PC-9 (cell line): ENCODE measurements around the gene ADTRP. TPM values are rescaled to one million over a fixed set of nuclear protein-coding genes. Genes with fewer than 3 reads are reported as not detected.

ENCODE experiments used
- BruUV-seq: library from RNA; stranded (reverse); fragments of 400-500 nt; replicated peaks from 2 replicates; lab custom pipeline; 2021; lab: Mats Ljungman, UMichigan
- CTCF ChIA-PET: fragments of 300-600 bp; sonication (Branson Sonifier 250); formaldehyde crosslinking; loops from one replicate; lab custom pipeline; 2022; ENCODE audit warnings: antibody characterized with exemption; lab: Charles Lee
- POLR2A ChIA-PET: fragments of 300-600 bp; sonication (Branson Sonifier 250); formaldehyde crosslinking; loops from one replicate; lab custom pipeline; 2022; ENCODE audit warnings: antibody characterized with exemption; ENCODE audit not compliant: unreplicated experiment; lab: Charles Lee
- DNase-seq, 2 experiments: peaks; one replicate each; pipeline versions ENCODE4 v3.0.0 to v3.0.0-alpha.2; 2015 to 2022; ENCODE audit warnings: mixed read lengths in 1 of 2
- H2AFZ ChIP-seq: fragments of 200-600 bp; sonication (generic); 2 replicates; pipeline ENCODE4 v1.8.1; 2017; ENCODE audit warnings: antibody characterized with exemption
- H3F3A ChIP-seq: fragments of 200-600 bp; sonication (generic); 2 replicates; pipeline ENCODE4 v1.8.1; 2017; ENCODE audit warnings: antibody characterized with exemption, mild to moderate bottlenecking, low read depth; ENCODE audit not compliant: insufficient read depth
- H3K27ac ChIP-seq: fragments of 200-600 bp; sonication (generic); 2 replicates; pipeline ENCODE4 v1.6.1; 2016; ENCODE audit warnings: mixed run types
- H3K27me3 ChIP-seq: fragments of 200-600 bp; sonication (generic); 2 replicates; pipeline ENCODE4 v1.6.1; 2016; ENCODE audit warnings: low read depth, mixed run types; ENCODE audit not compliant: insufficient read depth
- H3K36me3 ChIP-seq: fragments of 200-600 bp; sonication (generic); 2 replicates; pipeline ENCODE4 v1.6.1; 2016; ENCODE audit warnings: low read depth, mixed run types
- H3K4me1 ChIP-seq: fragments of 200-600 bp; sonication (generic); replicated peaks from 2 replicates; pipeline ENCODE4 v1.6.1; 2016; ENCODE audit warnings: mixed run types; ENCODE audit not compliant: insufficient read depth
- H3K4me2 ChIP-seq: fragments of 200-600 bp; sonication (generic); 2 replicates; pipeline ENCODE4 v1.6.1; 2017; ENCODE audit warnings: mixed run types
- H3K4me3 ChIP-seq: fragments of 200-600 bp; sonication (generic); 2 replicates; pipeline ENCODE4 v1.6.1; 2016; ENCODE audit warnings: mixed run types
- H3K79me2 ChIP-seq: fragments of 200-600 bp; sonication (generic); 2 replicates; pipeline ENCODE4 v1.6.1; 2017; ENCODE audit warnings: low read depth, mixed run types
- H3K9me2 ChIP-seq: fragments of 200-600 bp; sonication (generic); 2 replicates; pipeline ENCODE4 v1.8.1; 2017; ENCODE audit warnings: mild to moderate bottlenecking; ENCODE audit not compliant: insufficient read depth
- H3K9me3 ChIP-seq: fragments of 200-600 bp; sonication (generic); 2 replicates; pipeline ENCODE4 v1.8.1; 2016; ENCODE audit warnings: low read depth; ENCODE audit not compliant: insufficient read depth
- H4K20me1 ChIP-seq: fragments of 200-600 bp; sonication (generic); 2 replicates; pipeline ENCODE4 v1.8.1; 2017; ENCODE audit not compliant: insufficient read depth
- CTCF ChIP-seq: fragments of 200-600 bp; sonication (generic); conservative IDR thresholded peaks from 2 replicates; pipeline ENCODE4 v1.6.1; 2017; ENCODE audit warnings: mixed run types, antibody characterized with exemption, mild to moderate bottlenecking, moderate library complexity
- EZH2 ChIP-seq: fragments of 200-600 bp; sonication (generic); IDR thresholded peaks from 2 replicates; pipeline ENCODE4 v1.8.0; 2017; ENCODE audit warnings: antibody characterized with exemption, low read depth
- intact Hi-C: fragments of 100-400 bp; cut with micrococcal nuclease; formaldehyde crosslinking; loops from one replicate; pipeline ENCODE4 v1.10.0; 2022; ENCODE audit not compliant: unreplicated experiment
- total RNA-seq: library from RNA; stranded (reverse); gene quantifications from 2 replicates; pipeline ENCODE4 v1.2.3, GENCODE V29; 2021

The ADTRP gene
- total RNA-seq, 1 experiment from 2014 or later: 4.1 TPM

GRCh38 chr6:11744753-11745152, 33.9 kb downstream of the ADTRP start:
- no peak for DNase-seq
- Histone ChIP-seq H3K4me3 (no peak overlapping the region), H3K27me3 (no peaks in the 10 kb centered on the region), H3K4me1 (no peaks in the 10 kb centered on the region), H3K9me2 (no peaks in the 10 kb centered on the region), H2AFZ (no peak overlapping the region), H3F3A (no peaks in the 10 kb centered on the region), H3K79me2 (no peaks in the 10 kb centered on the region), H3K27ac (no peak overlapping the region), H3K36me3 (no peaks in the 10 kb centered on the region), H3K9me3 (no peaks in the 10 kb centered on the region), H3K4me2 (no peak overlapping the region), H4K20me1 (no peaks in the 10 kb centered on the region)
- TF ChIP-seq CTCF: no peak
- no peak for TF ChIP-seq EZH2
- CTCF ChIA-PET: no interaction called here
- POLR2A ChIA-PET: no interaction called here
- no TSS peak for BruUV-seq
- intact Hi-C loops: no loop called here

GRCh38 chr6:11744101-11744500, 34.5 kb downstream of the ADTRP start:
- TF ChIP-seq EZH2: no peak
- TF ChIP-seq CTCF: no peak
- intact Hi-C loops: no loop called here
- H3K9me3 ChIP-seq: no peaks in the 10 kb centered on the region
- H3K27ac ChIP-seq: no peak overlapping the region
- ChIA-PET CTCF (no interaction called here), POLR2A (no interaction called here)
- no peaks in the 10 kb centered on the region for H3K9me2 ChIP-seq
- no peaks in the 10 kb centered on the region for H4K20me1 ChIP-seq
- no peaks in the 10 kb centered on the region for H3K27me3 ChIP-seq
- no peaks in the 10 kb centered on the region for H3F3A ChIP-seq
- no peaks in the 10 kb centered on the region for H3K36me3 ChIP-seq
- no peak overlapping the region for H2AFZ ChIP-seq
- H3K4me1 ChIP-seq: no peaks in the 10 kb centered on the region
- no peak overlapping the region for H3K4me3 ChIP-seq
- no peak for DNase-seq
- BruUV-seq: no TSS peak
- H3K79me2 ChIP-seq: no peaks in the 10 kb centered on the region
- H3K4me2 ChIP-seq: no peak overlapping the region

- Histone ChIP-seq H3K9me2 (no peaks in the 10 kb centered on the region), H3K4me2 (no peak overlapping the region), H3K4me1 (no peaks in the 10 kb centered on the region), H3K36me3 (no peaks in the 10 kb centered on the region), H2AFZ (no peak overlapping the region), H3K27ac (no peak overlapping the region), H3K79me2 (no peaks in the 10 kb centered on the region), H3K9me3 (no peaks in the 10 kb centered on the region), H4K20me1 (no peaks in the 10 kb centered on the region), H3K4me3 (no peak overlapping the region), H3F3A (no peaks in the 10 kb centered on the region; the same call in 1 of the 2 replicates), H3K27me3 (no peaks in the 10 kb centered on the region)
- CTCF ChIA-PET: no interaction called here
- BruUV-seq: no TSS peak
- POLR2A ChIA-PET: no interaction called here
- intact Hi-C loops: no loop called here
- DNase-seq: no peak
- TF ChIP-seq EZH2 (no peak), CTCF (no peak)
Measured at GRCh38 chr6:11740875-11741274, 37.7 kb downstream of the ADTRP start.
